GM10248 (cell line): ENCODE results near the gene STK17B.

Source experiments
- CTCF ChIA-PET: fragments of 300-600 bp; sonication (Branson Sonifier 250); formaldehyde crosslinking; extraction: SDS; loops from one replicate; lab custom pipeline; 2021; ENCODE audit warnings: antibody characterized with exemption; lab: Yijun Ruan, JAX
- POLR2A ChIA-PET: fragments of 350-650 bp; sonication (Branson Sonifier 250); formaldehyde crosslinking; extraction: SDS; loops from one replicate; lab custom pipeline; 2020; ENCODE audit warnings: antibody characterized with exemption; lab: Yijun Ruan, JAX
- DNase-seq: peaks from one replicate; pipeline ENCODE4 v3.0.0; 2012; ENCODE audit errors: extremely low spot score
- CTCF ChIP-seq: IDR thresholded peaks from 2 replicates; pipeline ENCODE4 v1.5.1; 2012; ENCODE audit warnings: mild to moderate bottlenecking, low read depth; ENCODE audit errors: extremely low read depth, missing control alignments, control extremely low read depth

STK17B gene

GRCh38 chr2:196128749-196129148 lies 42.6 kb downstream of the STK17B start:
- ChIA-PET POLR2A (no interaction called here), CTCF (interaction anchor here (1.0 to 1.8 kb wide), 2 partner anchors 12 to 18 kb away, joined by 4 read pairs; no protein-coding TSS in a partner anchor)
- DNase-seq = no peak
- TF ChIP-seq CTCF = no peak

- ChIA-PET CTCF (no interaction called here), POLR2A (no interaction called here)
- no peak for DNase-seq
- TF ChIP-seq CTCF = no peak
Measured at GRCh38 chr2:196125596-196125995, 45.8 kb downstream of the STK17B start.

- ChIA-PET CTCF (interaction anchor here (1.1 to 1.2 kb wide), 3 partner anchors 11 to 24 kb away, joined by 3 read pairs; no protein-coding TSS in a partner anchor), POLR2A (no interaction called here)
Measured at GRCh38 chr2:196123679-196124373, 47.6 kb downstream of the STK17B start.

GRCh38 chr2:196119926-196120325 lies 51.5 kb downstream of the STK17B start:
- CTCF ChIA-PET = interaction anchor here (1.1 to 1.9 kb wide), 6 partner anchors 11 to 42 kb away, joined by 3 to 5 read pairs (median 3); no protein-coding TSS in a partner anchor

More at GRCh38 chr2:196123679-196124373, 47.6 kb downstream of the STK17B start:
- no peak for TF ChIP-seq CTCF
- DNase-seq = no peak

GRCh38 chr2:196117214-196117705 lies 54.1 kb downstream of the STK17B start:
- no peak for TF ChIP-seq CTCF
- ChIA-PET CTCF (interaction anchor here (1.2 kb wide), 1 partner anchor 11 kb away, joined by 4 read pairs; no protein-coding TSS in a partner anchor), POLR2A (no interaction called here)
- no peak for DNase-seq

More at GRCh38 chr2:196119926-196120325, 51.5 kb downstream of the STK17B start:
- no peak for TF ChIP-seq CTCF
- DNase-seq = no peak
- POLR2A ChIA-PET = no interaction called here

GRCh38 chr2:196113061-196113974 lies 58.1 kb downstream of the STK17B start:
- POLR2A ChIA-PET = no interaction called here
- CTCF ChIA-PET = interaction anchor here (0.8 to 1.8 kb wide), 4 partner anchors 10 to 36 kb away, joined by 3 to 6 read pairs (median 3); no protein-coding TSS in a partner anchor
- TF ChIP-seq CTCF = no peak
- no peak for DNase-seq
